PFSK-1 (cell line): ENCODE measurements around the gene SKOR2.

ENCODE experiments used
- FOXP2 ChIP-seq: optimal IDR thresholded peaks from 2 replicates; pipeline ENCODE3; 2011; ENCODE audit warnings: borderline replicate concordance, control low read depth, inconsistent platforms; ENCODE audit not compliant: insufficient read depth; ENCODE audit errors: extremely low read length, extremely low read depth
- POLR2AphosphoS5 ChIP-seq: IDR thresholded peaks from 2 replicates; pipeline ENCODE4 v1.6.1; 2012; ENCODE audit warnings: low read depth, mild to moderate bottlenecking, control low read depth, low read length, moderate library complexity
- SIN3A ChIP-seq: IDR thresholded peaks from 2 replicates; pipeline ENCODE4 v1.6.1; 2012; ENCODE audit warnings: mild to moderate bottlenecking, low read length, moderate library complexity, borderline replicate concordance; ENCODE audit not compliant: insufficient read depth
- TAF1 ChIP-seq: IDR thresholded peaks from 2 replicates; pipeline ENCODE4 v1.6.1; 2012; ENCODE audit warnings: low read length, control low read depth, borderline replicate concordance; ENCODE audit not compliant: insufficient read depth
- TF ChIP-seq, protein P1 (sequence below), 2 experiments: IDR thresholded peaks; 2 replicates each; pipeline versions ENCODE4 v1.6.1 to v1.8.0; 2011 to 2012; ENCODE audit warnings: low read depth in 2 of 2, low read length in 2 of 2, control low read depth in 1 of 2, inconsistent platforms in 1 of 2, mild to moderate bottlenecking in 1 of 2, moderate library complexity in 1 of 2; ENCODE audit not compliant: insufficient read depth in 1 of 2

SKOR2 gene

DNA sequence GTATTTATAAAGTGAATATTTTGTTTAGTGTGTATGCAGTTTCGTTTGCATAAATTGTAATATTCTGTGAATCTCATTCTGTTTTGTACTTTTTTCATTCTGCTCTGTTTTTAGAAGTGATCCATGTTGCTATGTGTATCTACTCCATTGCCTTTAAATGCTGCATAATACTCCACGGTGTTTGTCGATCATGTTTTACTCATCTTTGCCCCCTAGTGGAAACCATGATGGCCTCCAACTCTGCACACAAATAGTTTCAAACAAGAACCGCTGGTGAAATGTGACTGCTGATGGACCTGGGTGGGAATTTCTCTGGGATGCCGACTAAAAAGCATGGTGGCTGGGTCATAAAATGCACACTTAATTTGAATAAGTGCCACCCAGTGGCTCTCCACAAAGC lies 32.0 kb upstream of the SKOR2 start:
- TF ChIP-seq, protein P1, sequence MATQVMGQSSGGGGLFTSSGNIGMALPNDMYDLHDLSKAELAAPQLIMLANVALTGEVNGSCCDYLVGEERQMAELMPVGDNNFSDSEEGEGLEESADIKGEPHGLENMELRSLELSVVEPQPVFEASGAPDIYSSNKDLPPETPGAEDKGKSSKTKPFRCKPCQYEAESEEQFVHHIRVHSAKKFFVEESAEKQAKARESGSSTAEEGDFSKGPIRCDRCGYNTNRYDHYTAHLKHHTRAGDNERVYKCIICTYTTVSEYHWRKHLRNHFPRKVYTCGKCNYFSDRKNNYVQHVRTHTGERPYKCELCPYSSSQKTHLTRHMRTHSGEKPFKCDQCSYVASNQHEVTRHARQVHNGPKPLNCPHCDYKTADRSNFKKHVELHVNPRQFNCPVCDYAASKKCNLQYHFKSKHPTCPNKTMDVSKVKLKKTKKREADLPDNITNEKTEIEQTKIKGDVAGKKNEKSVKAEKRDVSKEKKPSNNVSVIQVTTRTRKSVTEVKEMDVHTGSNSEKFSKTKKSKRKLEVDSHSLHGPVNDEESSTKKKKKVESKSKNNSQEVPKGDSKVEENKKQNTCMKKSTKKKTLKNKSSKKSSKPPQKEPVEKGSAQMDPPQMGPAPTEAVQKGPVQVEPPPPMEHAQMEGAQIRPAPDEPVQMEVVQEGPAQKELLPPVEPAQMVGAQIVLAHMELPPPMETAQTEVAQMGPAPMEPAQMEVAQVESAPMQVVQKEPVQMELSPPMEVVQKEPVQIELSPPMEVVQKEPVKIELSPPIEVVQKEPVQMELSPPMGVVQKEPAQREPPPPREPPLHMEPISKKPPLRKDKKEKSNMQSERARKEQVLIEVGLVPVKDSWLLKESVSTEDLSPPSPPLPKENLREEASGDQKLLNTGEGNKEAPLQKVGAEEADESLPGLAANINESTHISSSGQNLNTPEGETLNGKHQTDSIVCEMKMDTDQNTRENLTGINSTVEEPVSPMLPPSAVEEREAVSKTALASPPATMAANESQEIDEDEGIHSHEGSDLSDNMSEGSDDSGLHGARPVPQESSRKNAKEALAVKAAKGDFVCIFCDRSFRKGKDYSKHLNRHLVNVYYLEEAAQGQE (IDR thresholded peaks at IDR 0.05; ENCODE audit: insufficient read depth in 1 of 2, low read depth in 2 of 2, low read length in 2 of 2), result 0 out of 4 replicates have a peak, but pooled peaks of 1 of the 2 experiments have one; percentile 28
- TF ChIP-seq SIN3A, result no peak

DNA sequence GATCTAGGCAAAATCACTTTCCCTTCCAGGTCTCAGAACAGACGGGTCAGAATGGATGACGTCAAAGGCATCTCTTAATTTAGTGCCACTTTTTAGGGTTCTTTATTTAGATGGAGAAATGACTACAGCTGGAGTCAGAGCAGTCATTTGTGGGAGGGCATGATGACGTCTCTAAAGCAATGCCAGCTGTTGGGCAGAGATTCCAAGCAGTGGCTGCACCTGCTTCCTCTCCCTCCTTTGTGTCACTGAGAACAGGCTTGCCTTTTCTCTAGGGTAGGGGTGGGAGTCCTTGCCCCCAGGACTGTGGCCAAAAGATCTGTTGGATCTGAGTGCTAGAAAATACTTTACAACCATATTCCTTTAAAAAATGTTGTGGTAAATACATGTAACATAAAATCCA lies 28.7 kb upstream of the SKOR2 start:
- TF ChIP-seq, protein P1 (IDR thresholded peaks at IDR 0.05; ENCODE audit: insufficient read depth in 1 of 2, low read depth in 2 of 2, low read length in 2 of 2), result no peak
- no peak for TF ChIP-seq FOXP2
- no peak for TF ChIP-seq SIN3A
- TF ChIP-seq TAF1, result no peak
- no peak for TF ChIP-seq POLR2AphosphoS5

DNA sequence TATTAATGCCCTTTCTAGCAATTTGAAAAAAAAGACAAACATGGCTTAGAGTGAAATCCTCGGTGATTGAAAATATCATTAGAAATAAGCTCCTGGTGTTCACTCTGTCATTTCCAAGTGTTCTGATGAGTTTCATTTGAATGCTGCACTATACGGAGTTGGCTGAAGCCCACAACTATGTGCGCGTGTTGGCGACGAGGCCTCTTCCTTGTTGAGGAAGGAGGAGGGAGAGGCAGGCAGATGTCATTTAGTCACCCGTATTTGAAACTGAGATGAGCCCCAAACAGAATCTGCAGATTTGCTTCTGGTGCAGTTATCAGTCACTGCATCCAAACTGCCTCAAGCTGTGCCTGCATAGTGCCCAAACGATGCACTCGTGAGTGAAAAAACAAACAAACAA lies 23.5 kb upstream of the SKOR2 start:
- no peak for TF ChIP-seq POLR2AphosphoS5
- no peak for TF ChIP-seq TAF1

DNA sequence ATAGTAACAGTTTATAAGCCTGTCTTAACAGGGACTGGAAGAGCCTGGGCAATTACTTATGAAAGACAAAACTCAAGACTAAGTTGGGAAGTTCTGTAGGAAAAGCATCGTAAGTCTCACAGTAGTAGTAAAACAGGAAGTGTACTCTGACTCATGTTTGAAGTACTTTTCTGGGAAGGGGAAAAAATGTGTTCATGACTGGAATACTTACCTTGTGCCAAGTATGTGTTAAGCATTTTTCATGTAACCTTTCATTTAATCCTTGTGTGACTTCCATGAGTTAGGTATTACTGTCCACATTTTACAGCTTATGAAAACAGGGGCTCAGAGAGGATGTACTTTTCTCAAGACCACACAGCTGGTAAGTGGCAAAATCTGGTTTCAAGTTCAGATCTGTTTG lies 13.7 kb upstream of the SKOR2 start:
- TF ChIP-seq TAF1 (no peak), SIN3A (no peak), POLR2AphosphoS5 (no peak), FOXP2 (no peak)
- TF ChIP-seq, protein P1 (IDR thresholded peaks at IDR 0.05; ENCODE audit: insufficient read depth in 1 of 2, low read depth in 2 of 2, low read length in 2 of 2), result no peak

DNA sequence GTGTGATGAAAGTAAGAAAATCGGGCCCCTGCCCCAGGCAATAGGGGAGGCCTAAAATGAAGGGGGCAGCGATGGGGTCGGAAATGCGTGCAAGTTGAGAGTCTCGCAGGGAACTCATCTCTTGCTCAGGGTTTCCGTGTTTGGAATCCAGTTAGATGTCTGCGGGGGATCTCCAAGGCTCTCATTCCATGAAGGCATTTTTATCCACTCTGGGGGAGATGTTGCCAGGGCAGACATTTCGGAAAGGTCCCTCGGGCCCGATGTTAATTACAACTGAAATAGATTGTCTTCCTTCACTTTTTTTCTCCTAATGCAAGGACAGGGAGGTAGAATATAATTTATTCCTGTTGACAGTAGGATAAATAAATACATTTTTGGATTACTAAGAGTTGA lies 12.8 kb upstream of the SKOR2 start:
- TF ChIP-seq TAF1 (no peak), SIN3A (no peak), POLR2AphosphoS5 (no peak), FOXP2 (no peak)
- TF ChIP-seq, protein P1 (IDR thresholded peaks at IDR 0.05; ENCODE audit: insufficient read depth in 1 of 2, low read depth in 2 of 2, low read length in 2 of 2), result no peak
